Measurements from ENCODE around the gene RAB3A.
"Not testable (repeated sequence)": the region's sequence is repeated elsewhere in the genome, so short reads cannot be mapped to it uniquely, and the experiment has no call there.

RAB3A gene

DNA sequence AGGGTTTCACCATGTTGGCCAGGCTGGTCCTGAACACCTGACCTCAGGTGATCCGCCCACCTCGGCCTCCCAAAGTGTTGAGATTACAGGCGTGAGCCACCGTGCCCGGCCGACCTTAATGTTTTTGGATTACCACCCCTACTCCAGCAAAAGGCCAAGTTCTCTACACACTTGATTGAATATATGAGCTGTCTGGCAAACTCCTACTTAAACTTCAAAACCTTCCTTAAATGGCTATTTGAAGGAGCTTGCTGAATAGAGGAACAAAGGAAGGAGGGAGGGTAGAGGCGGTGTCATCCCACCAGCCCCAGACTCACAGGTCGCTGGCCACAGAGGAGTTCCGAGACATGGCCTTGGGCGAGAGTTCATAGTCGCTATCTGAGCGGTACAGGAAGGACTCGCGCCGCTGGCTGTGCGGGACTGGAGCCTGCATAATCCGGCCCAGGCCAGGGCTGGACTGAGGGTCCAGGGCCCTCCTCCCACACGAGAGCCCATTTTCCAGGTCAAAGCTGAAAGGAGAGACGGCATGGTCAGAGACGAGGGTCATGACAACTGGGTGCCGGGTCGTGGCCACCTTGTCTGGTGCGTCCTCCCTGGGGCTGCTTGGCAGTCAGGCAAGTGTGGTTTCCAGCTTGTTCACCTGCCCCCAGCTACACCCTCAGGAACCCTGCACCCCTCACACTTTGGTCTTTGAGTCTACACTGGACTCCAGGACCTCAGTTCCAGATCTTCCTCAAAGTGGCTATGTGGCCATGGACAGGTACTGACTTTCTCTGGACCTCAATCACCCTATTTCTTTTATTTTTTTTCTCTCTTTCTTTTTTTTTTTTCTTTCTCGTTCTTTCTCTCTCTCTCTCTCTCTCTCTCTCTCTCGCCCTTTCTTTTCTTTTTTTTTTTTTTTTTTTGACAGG lies 18.2 kb upstream of the RAB3A start:
- no peak for DNase-seq

DNA sequence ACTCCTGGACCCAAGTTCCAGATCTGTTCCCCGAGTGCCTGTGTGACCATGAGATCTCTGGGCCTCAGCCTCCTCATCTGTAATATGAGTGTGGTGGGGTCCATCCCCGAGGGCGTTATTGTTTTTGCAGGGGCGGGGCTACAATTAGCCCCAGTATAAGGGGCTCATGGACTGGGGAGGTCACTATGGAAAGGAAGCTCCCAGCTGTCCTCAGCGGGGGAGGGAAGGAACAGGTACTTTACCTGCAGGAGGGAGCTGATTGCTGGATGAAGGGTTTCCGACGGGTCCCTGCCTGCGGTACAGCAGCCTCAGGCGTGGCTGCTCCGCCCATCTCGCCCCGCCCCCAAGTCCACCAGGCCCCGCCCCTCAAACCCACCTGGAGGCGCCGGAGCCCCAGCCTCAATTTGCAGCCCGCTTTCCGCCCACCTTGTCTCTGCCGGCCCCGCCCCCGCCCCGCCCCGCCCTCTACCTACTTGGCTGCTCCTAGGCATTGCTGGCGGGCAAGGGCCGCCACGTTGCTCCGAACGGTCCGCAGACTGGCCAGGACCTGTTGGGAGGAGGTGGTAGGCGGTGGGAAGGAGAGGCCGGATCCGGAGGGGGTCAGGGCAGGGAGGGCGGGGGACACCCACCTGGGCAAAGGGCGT lies 16.9 kb upstream of the RAB3A start:
- DNase-seq = peak; percentile 27

DNA sequence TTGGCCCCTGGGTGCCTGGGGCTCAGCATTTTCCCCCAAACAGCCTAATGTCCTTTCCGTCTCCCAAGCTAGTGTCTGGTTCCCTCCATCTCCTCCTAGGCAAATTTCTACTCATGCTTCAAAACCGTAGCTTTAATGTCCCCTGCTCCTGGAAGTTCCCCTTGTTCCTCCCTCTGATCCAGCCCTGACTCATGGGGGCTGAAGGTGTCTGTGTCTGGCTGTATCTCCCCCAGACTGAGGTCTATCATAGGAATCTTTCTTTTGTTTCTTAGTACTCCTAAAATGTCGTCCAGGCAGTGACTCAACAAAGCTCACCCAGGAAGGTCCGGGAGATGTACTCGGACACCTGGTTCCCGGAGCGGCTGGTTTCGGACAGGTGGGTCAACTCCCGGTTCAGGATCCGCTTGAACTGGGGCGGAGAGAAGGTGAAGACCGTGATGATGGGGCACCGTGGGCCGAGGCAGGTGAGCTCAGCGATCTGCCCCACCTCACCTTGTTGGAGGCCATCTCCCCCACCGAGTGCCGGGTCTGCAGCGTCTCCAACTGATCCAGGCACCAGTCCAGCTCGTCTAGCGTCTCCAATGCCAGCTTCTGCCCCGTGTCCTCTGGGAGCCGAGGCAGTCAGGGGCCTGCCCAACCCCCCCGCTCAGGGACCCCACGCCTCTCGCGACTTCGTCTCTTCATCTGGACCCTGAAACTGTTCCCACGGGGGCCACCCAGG lies 16.2 kb upstream of the RAB3A start:
- no peak for DNase-seq

DNA sequence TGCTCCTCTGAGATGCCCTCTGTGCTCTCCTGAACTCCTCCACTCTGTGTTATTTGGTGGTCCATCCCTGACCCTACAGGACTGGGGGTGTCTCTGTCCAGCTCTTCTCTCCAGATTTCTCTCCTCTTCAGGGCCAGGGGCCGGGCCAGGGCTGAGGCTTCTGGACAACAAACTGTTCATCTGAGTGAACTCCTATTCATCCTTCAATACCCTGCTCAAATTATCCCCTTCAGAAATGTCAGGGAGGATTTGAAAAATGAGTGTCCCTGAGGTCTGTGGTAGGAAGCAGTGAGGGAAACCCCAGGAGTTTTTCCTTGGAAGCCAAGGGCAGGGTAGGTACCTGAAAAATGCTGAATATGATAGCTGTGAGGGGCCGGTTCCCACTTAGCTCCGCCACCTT lies 14.8 kb upstream of the RAB3A start:
- DNase-seq = no peak

DNA sequence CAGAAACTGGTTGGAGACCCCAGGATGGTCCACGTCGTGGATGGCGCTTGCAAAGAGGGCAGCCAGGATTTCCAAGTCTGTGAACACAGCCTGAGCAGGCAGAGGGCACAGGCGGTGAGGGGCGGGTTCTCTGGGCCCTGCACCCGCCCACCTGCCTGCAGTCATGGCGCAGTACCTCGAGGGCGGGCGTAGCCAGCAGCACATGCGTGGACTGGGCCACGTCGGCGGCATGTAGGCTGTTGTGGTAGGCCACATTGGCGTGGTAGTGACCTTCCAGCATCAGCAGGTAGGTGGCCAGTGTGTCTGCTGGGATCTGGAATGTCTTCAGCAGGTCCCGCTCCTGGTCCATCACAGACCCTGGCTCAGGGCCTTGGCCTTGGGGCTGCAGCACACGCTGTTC lies 14.3 kb upstream of the RAB3A start:
- DNase-seq = no peak

DNA sequence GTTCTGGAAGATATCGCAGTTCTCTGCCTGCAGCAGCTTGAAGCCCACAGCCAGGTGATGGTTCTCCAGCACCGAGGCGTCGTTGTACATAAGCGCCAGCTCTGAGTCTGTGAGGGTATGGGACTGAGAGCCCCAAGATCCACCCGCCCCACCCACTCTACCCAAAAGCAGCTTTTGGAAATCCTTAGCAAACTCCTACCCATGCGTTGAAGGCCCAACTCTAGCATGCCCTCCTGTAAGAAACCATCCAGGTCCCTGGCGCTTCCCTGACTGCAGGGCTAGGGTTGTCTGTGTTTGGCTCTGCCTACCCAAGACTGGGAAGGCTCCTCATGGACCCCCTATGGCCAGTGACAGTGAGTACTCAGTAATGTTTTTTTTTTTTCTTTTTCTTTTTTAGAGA lies 12.9 kb upstream of the RAB3A start:
- no peak for DNase-seq

- no peak for DNase-seq
Observed at GRCh38 chr19:18214779-18215433, 11.1 kb upstream of the RAB3A start.

- no peak for DNase-seq
Observed at GRCh38 chr19:18211683-18212082, 7.8 kb upstream of the RAB3A start.

- DNase-seq = not testable (repeated sequence)
Observed at GRCh38 chr19:18209912-18210311, 6.1 kb upstream of the RAB3A start.

GRCh38 chr19:18208098-18208951 lies 4.5 kb upstream of the RAB3A start:
- DNase-seq = peak; percentile 7

DNA sequence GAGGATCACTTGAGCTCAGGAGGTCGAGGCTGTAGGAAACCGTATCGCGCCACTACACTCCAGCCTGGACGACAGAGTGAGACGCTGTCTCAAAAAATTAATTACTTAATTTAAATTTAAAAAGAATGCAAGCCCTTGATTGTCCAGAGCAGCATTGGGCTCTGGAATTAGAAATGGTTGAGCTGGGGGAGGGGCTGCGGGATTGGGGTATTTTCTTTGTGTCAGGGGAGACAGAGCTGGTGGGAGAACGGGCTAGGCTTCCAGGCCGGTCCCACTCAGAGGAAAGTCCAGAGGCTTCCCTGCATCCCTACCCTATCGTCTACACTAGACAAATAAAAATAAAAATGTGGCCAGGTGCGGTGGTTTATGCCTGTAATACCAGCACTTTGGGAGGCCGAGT lies 2.2 kb upstream of the RAB3A start:
- DNase-seq = no peak

- peak; percentile 56 for DNase-seq
Observed at GRCh38 chr19:18205200-18205892, 1.5 kb upstream of the RAB3A start.

DNA sequence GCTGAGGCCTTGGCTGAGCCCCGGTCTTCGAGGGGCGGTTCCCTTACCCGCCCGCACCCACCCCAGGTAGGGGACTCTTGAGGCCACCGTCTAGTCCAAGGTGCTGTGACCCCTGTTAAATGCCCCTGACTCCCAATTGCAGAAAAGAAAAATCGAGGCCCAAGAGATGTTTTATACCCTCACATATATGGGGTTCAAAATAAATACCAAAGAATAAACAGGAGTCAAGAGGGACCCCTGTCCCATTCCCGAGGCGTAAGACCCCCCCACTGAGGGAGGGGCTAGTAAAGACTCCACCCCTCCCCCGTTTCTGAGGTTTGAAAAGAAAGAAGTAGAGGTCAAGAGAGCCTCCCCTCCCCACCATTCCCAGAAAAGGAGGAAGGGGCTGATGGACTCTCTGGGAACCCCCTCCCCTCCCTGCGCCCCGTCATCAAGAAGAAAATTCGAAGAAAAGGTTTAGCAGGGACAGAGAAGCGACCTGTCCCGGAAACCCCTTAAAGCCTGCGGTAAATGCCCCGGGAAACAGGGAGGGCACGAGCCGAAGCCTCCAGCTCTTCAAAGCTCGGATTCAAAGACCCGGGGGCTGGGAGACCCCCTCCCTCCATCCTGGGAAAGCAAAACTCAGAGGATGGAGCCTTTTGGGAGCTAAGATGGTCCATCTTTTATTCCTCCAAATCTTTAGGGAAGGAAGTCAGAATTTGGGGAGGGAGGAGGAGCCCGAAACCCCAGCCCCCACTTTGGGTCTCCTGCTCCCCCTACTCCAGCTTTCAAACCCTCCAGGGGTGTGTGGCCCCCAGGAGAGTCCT lies 755 bp upstream of the RAB3A start:
- DNase-seq = no peak

DNA sequence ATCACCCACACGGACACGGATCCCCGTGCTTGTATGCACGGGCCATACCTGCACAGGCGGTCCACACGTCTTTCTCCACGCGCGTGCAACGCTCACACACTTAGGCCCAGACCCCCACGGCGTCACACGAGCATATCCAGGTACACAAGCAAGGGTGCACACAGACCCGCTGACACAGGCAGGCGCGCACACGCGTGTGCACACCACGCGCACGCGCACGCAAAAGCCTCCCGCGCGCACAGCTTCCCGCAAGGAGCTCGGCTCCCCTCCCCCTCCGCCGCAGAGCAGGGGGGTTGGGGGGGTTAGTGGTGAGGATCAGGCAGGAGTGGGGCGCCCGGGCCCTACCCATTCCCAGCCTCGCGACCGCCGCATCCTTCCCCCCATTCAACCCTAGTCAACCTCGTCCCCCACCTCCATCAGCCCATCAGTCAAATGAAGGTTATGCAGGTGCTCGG lies 407 bp downstream of the RAB3A start:
- DNase-seq = no peak

GRCh38 chr19:18202778-18203407 lies 949 bp downstream of the RAB3A start:
- DNase-seq = peak; percentile 33

DNA sequence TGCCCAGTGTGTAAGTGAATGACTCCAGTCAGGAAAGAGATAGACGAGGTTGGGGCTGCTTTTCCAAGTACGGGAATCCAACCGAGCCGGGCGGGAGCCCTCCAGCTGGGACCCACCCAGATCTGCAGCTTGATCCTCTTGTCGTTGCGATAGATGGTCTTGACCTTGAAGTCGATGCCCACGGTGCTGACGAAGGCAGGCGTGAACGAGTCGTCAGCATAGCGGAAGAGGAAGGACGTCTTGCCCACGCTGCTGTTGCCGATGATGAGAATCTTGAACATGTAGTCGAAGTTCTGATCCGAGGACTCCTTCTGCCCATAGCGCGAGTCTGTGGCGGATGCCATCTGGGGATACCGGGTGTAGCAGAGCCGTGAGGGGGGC lies 1.5 kb downstream of the RAB3A start:
- no peak for DNase-seq

GRCh38 chr19:18198374-18198773 lies 5.5 kb downstream of the RAB3A start:
- DNase-seq = no peak

- DNase-seq = no peak
Observed at GRCh38 chr19:18197941-18198340, 5.9 kb downstream of the RAB3A start.

GRCh38 chr19:18197306-18197705 lies 6.5 kb downstream of the RAB3A start:
- no peak for DNase-seq

- no peak for DNase-seq
Observed at GRCh38 chr19:18196511-18196845, 7.4 kb downstream of the RAB3A start.

Data from NCI-H2171 treated with DMSO at 0.1 percent for 48 hours (cell line).